C4-2B (cell line): ENCODE measurements around the gene FAM217A.

Source experiments
- CTCF ChIP-seq: fragments of 450-650 bp; conservative IDR thresholded peaks from 2 replicates; pipeline ENCODE4 v1.5.1; 2017; ENCODE audit warnings: mild to moderate bottlenecking
- ZFX ChIP-seq: fragments of 450-650 bp; IDR thresholded peaks from 2 replicates; pipeline ENCODE4 v1.6.1; 2017

GRCh38 chr6:4025681-4026080, 53.3 kb downstream of the FAM217A start:
- TF ChIP-seq CTCF (no peak), ZFX (no peak)
